Measurements from ENCODE around the gene FBL.
"Not testable (repeated sequence)": the region's sequence is repeated elsewhere in the genome, so short reads cannot be mapped to it uniquely, and the experiment has no call there.

Gene FBL

DNA sequence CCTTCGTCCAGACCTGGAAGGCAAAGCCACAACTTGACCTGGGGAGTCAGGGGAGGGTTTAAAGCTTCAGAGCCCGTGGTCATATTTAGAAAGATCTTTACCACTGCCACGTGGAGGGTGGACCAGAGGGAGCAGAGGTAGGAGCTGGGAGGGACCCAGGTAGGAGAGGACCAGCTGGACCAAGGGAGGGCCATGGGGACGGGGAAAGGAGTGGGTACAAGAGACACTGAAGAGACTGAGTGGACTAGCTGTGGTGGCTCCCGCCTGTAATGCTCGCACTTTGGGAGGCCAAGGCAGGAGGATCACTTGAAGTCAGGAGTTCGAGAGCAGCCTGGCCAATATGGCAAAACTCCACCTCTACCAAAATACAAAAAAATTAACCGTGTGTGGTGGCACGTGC, 38.5 kb upstream of the FBL start:
- H3K4me3 ChIP-seq (ENCODE audit: low read length); H3K9me3 ChIP-seq (replicated peaks; ENCODE audit: low read length); H3K9ac ChIP-seq (ENCODE audit: low read depth, low read length); H3K36me3 ChIP-seq (ENCODE audit: insufficient read depth, low read length); H3K4me2 ChIP-seq (ENCODE audit: low read length); H3K4me1 ChIP-seq (ENCODE audit: control insufficient read depth, insufficient read depth, low read length); H3K27me3 ChIP-seq (ENCODE audit: control insufficient read depth, insufficient read depth, low read length): not testable (repeated sequence)

DNA sequence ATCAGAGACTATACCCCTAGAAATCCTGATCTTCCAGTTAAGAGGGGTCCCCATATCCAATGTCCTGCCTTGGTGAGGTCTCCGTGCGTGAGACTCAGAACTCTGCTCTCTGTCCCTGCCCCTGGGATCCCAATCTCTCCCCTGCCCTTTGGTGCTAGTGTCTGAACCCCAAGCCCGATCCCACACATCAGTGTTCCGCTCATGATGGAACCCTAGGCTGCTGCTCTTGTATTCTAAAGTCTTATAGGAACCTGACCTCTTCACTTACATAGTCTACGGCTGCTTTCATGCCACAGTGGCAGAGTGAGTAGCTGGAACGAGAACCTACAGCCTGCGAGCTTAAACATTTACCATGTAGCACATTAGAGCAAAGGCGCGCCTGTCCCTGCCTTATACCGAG, 36.5 kb upstream of the FBL start:
- H3K27me3 ChIP-seq (ENCODE audit: control insufficient read depth, insufficient read depth, low read length); H3K4me2 ChIP-seq (ENCODE audit: low read length); H3K4me3 ChIP-seq (ENCODE audit: low read length); H3K9ac ChIP-seq (ENCODE audit: low read depth, low read length); H3K36me3 ChIP-seq (ENCODE audit: insufficient read depth, low read length); H3K9me3 ChIP-seq (replicated peaks; ENCODE audit: low read length); H3K4me1 ChIP-seq (ENCODE audit: control insufficient read depth, insufficient read depth, low read length): not testable (repeated sequence)

DNA sequence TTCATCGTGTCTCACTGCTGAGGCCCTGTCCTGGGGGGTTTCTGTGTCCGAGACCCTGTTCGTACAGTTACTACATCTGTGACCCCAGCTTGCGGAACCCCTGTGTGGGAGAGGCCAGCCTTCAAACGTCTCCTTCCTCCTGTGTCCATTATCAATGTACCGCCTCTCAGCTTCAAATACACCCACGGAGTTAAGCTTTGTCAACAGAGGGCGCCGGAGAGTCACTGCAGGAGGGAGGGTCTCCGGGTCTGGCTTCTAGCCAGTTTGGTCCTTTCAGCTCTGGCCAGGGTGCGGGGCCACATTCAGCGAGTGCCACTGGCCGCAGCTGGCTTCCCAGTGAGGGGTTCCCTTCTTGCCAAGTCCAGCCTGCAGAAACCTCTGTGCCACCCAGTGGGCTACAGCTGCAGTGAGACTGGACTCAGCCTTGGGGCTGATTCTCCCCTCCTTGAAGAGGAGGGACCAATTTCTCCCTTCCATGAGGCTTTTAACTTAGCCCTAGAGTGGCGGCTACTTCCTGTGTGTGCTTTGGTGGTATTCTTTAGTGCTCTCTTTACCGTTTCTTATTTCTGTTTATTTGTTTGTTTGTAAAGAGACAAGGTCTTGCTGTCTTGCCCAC, 35.4 kb upstream of the FBL start:
- not testable (repeated sequence) for H3K4me2 ChIP-seq (ENCODE audit: low read length); H3K36me3 ChIP-seq (ENCODE audit: insufficient read depth, low read length); H3K4me3 ChIP-seq (ENCODE audit: low read length); H3K9ac ChIP-seq (ENCODE audit: low read depth, low read length); H3K27me3 ChIP-seq (ENCODE audit: control insufficient read depth, insufficient read depth, low read length); H3K4me1 ChIP-seq (ENCODE audit: control insufficient read depth, insufficient read depth, low read length); H3K9me3 ChIP-seq (replicated peaks; ENCODE audit: low read length)

DNA sequence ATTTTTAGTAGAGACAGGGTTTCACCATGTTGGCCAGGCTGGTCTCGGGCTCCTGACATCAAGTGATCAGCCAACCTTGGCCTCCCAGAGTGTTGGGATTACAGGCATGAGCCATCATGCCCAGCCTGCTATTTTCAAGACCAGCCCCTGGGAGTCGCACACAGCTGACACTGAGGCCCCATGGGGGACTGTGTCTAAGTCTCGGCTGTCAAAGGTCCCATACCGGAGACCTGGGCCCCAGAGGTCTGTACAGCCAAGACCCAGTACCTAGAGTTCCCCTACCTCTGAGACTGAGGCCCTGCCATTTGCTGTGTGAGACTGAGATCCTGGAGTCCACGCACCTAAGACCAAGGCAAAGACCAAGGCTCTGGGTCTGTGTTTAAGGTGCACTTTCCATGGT, 34.1 kb upstream of the FBL start:
- not testable (repeated sequence) for H3K9ac ChIP-seq (ENCODE audit: low read depth, low read length); H3K4me1 ChIP-seq (ENCODE audit: control insufficient read depth, insufficient read depth, low read length); H3K36me3 ChIP-seq (ENCODE audit: insufficient read depth, low read length); H3K9me3 ChIP-seq (replicated peaks; ENCODE audit: low read length); H3K27me3 ChIP-seq (ENCODE audit: control insufficient read depth, insufficient read depth, low read length); H3K4me3 ChIP-seq (ENCODE audit: low read length); H3K4me2 ChIP-seq (ENCODE audit: low read length)

DNA sequence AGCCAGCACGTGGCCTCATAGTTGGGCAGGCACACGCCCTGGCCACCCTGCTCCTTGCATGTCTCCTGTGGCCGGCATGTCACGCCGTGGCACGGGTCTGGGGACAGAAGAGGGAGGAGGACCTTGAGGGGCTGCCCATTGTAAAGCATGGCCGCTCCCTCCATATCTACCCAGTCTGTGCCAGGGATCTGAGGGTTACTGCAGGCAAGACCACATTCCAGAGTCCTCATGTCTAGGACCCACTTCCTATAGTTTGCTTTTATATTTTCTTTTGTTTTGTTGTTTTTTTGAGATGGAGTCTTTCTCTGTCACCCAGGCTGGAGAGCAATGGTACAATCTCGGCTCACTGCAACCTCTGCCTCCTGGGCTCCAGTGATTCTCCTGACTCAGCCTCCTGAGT, 33.6 kb upstream of the FBL start:
- not testable (repeated sequence) for H3K4me1 ChIP-seq (ENCODE audit: control insufficient read depth, insufficient read depth, low read length); H3K4me3 ChIP-seq (ENCODE audit: low read length); H3K9me3 ChIP-seq (replicated peaks; ENCODE audit: low read length); H3K4me2 ChIP-seq (ENCODE audit: low read length); H3K36me3 ChIP-seq (ENCODE audit: insufficient read depth, low read length); H3K27me3 ChIP-seq (ENCODE audit: control insufficient read depth, insufficient read depth, low read length); H3K9ac ChIP-seq (ENCODE audit: low read depth, low read length)

DNA sequence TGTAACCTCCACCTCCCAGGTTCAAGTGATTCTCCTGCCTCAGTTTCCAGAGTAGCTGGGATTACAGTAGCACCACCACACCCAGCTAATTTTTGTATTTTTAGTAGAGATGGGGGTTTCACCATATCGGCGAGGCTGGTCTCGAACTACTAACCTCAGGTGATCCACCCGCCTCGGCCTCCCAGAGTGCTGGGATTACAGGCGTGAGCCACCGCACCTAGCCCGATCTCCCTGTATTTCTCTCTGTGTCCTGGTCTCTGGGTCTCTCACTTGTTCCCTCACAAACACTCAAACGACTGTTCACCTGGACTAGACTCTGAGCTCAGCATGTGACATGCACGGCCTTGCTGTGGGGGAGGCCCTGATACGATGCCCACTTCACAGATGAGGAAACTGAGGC, 32.7 kb upstream of the FBL start:
- H3K9me3 ChIP-seq (replicated peaks; ENCODE audit: low read length); H3K4me3 ChIP-seq (ENCODE audit: low read length); H3K9ac ChIP-seq (ENCODE audit: low read depth, low read length); H3K36me3 ChIP-seq (ENCODE audit: insufficient read depth, low read length); H3K4me2 ChIP-seq (ENCODE audit: low read length); H3K27me3 ChIP-seq (ENCODE audit: control insufficient read depth, insufficient read depth, low read length); H3K4me1 ChIP-seq (ENCODE audit: control insufficient read depth, insufficient read depth, low read length): not testable (repeated sequence)

DNA sequence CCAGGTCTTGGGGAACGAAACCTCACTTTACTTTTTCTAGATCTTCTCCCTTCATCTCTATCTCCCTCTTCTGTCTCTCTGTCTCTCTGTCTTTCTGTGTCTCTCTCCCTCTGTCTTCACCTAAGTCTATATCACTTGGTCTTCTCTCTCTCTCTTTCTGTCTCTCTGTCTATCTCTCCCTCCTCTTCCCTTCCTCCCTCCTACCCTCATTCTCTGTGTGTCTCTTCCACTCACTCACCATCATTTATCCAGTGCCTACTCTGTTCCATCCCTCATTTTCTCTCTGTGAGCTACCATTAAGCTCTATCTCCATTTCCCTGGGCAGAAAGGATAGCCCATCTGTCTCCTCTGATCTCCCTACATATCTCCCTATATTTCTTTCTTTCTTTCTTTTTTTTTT, 32.2 kb upstream of the FBL start:
- H3K9ac ChIP-seq (ENCODE audit: low read depth, low read length): no peak overlapping the region
- no peaks in the 10 kb centered on the region for H3K4me1 ChIP-seq (ENCODE audit: control insufficient read depth, insufficient read depth, low read length)
- no peaks in the 10 kb centered on the region for H3K27me3 ChIP-seq (ENCODE audit: control insufficient read depth, insufficient read depth, low read length)
- no peaks in the 10 kb centered on the region for H3K36me3 ChIP-seq (ENCODE audit: insufficient read depth, low read length)
- H3K4me3 ChIP-seq (ENCODE audit: low read length): no peak overlapping the region
- H3K4me2 ChIP-seq (ENCODE audit: low read length): no peak overlapping the region
- no peaks in the 10 kb centered on the region for H3K9me3 ChIP-seq (replicated peaks; ENCODE audit: low read length)

DNA sequence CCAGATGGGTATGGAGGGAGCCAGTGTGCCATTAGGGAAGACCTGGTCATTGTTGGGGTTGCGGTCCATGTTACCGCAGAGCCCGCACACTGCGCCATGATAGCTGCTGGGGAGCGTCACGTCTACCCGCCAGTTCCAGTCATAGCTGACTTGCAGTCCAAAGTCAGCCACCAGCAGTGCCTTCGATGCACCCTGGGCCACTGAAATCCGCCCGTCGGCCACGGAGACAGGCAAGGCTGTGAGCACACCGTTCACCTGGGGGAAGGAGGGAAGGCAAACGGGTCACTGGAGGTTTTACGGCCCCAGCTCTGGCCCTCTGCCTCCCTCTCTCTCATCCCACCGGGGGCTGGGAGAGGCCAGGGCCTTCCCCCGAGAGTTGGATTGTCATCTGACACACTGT, 31.8 kb upstream of the FBL start:
- H3K4me1 ChIP-seq (ENCODE audit: control insufficient read depth, insufficient read depth, low read length); H3K4me2 ChIP-seq (ENCODE audit: low read length); H3K9ac ChIP-seq (ENCODE audit: low read depth, low read length); H3K9me3 ChIP-seq (replicated peaks; ENCODE audit: low read length); H3K36me3 ChIP-seq (ENCODE audit: insufficient read depth, low read length); H3K27me3 ChIP-seq (ENCODE audit: control insufficient read depth, insufficient read depth, low read length); H3K4me3 ChIP-seq (ENCODE audit: low read length): not testable (repeated sequence)

DNA sequence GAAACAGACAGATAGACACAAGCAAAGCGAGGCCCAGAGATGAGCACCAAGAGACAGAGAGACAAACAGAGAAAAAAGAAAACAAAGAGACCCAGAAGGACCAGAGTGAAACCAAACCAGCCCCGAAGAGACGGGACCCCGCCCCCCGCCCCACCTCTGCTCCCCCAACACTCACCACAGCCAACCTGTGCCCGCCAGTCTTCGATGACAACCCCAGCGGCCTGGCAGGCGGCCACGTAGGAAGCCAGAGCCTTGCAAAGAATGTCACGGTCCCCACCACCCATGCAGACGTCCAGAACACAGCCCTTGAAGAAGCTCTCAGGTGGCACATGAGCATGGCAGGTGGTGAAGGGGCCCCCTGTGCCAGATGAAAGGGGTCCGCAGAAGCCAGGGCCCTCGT, 31.3 kb upstream of the FBL start:
- H3K9me3 ChIP-seq (replicated peaks; ENCODE audit: low read length); H3K9ac ChIP-seq (ENCODE audit: low read depth, low read length); H3K4me1 ChIP-seq (ENCODE audit: control insufficient read depth, insufficient read depth, low read length); H3K4me2 ChIP-seq (ENCODE audit: low read length); H3K27me3 ChIP-seq (ENCODE audit: control insufficient read depth, insufficient read depth, low read length); H3K36me3 ChIP-seq (ENCODE audit: insufficient read depth, low read length); H3K4me3 ChIP-seq (ENCODE audit: low read length): not testable (repeated sequence)

DNA sequence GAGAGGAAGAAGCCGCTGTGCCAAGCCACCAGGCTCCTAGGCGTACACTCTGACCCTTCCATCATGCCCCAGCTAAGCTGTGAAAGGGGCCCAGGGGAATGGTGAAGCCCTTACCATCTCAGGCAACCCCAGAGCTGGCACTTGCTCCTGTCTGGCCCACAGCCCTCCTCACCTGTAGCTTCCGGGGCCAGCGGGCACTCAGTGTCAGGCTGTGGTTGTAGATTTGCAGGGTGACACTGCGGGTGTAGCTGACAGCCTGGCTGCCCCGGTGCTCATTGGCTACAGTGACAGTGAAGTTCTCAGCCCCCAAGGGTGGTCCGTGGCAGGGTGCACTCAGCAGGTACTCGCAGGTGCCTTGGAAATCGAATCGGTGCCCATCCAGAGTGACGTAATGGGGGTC, 30.3 kb upstream of the FBL start:
- not testable (repeated sequence) for H3K4me3 ChIP-seq (ENCODE audit: low read length); H3K9ac ChIP-seq (ENCODE audit: low read depth, low read length); H3K36me3 ChIP-seq (ENCODE audit: insufficient read depth, low read length); H3K4me1 ChIP-seq (ENCODE audit: control insufficient read depth, insufficient read depth, low read length); H3K27me3 ChIP-seq (ENCODE audit: control insufficient read depth, insufficient read depth, low read length); H3K4me2 ChIP-seq (ENCODE audit: low read length); H3K9me3 ChIP-seq (replicated peaks; ENCODE audit: low read length)

DNA sequence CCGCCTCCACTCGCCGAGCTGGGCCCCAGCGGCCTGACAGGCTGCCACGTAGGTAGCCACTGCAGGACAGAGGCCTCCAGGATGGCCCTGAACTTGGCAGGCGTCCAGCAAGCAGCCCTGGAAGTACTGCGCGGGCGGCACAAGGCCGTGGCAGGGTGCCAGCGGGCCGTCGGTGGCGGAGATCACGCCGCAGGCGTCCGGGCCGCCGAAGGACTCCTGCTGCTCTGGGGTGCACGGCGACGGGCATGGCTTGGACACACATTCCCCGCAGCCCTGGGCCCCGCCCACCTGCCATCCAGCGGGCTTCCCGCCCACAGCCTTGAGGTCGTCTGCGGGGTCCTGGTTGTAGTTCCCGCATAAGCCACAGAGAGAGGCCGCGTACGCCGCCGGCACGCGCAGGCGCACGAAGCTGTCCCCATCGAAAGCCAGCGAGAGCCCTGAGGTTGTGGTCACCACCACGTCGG, 29.3 kb upstream of the FBL start:
- not testable (repeated sequence) for H3K27me3 ChIP-seq (ENCODE audit: control insufficient read depth, insufficient read depth, low read length); H3K9me3 ChIP-seq (replicated peaks; ENCODE audit: low read length); H3K36me3 ChIP-seq (ENCODE audit: insufficient read depth, low read length); H3K4me1 ChIP-seq (ENCODE audit: control insufficient read depth, insufficient read depth, low read length); H3K4me2 ChIP-seq (ENCODE audit: low read length); H3K4me3 ChIP-seq (ENCODE audit: low read length); H3K9ac ChIP-seq (ENCODE audit: low read depth, low read length)

DNA sequence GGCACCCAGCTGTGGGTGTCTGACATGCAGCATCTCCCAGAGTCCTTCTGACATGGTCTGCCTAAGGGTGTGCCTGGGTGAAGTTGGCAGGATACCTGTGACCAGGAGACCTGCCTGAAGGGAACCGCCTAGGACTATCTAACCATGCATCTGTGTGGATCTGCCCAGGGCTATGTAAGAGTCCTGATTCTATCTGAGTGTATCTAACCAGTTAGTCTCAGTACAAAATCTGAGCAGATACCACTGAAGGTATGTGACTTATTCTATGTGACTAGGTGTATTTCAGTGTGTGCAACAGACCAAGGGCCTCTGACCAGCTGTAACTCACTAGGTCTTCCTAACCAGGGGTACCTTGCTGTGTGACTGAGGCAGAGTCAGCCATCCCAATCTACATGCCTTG, 28.2 kb upstream of the FBL start:
- no peaks in the 10 kb centered on the region for H3K36me3 ChIP-seq (ENCODE audit: insufficient read depth, low read length)
- no peaks in the 10 kb centered on the region for H3K9me3 ChIP-seq (replicated peaks; ENCODE audit: low read length)
- no peaks in the 10 kb centered on the region for H3K27me3 ChIP-seq (ENCODE audit: control insufficient read depth, insufficient read depth, low read length)
- no peaks in the 10 kb centered on the region for H3K4me1 ChIP-seq (ENCODE audit: control insufficient read depth, insufficient read depth, low read length)
- no peak overlapping the region for H3K9ac ChIP-seq (ENCODE audit: low read depth, low read length)
- H3K4me3 ChIP-seq (ENCODE audit: low read length): no peak overlapping the region
- no peak overlapping the region for H3K4me2 ChIP-seq (ENCODE audit: low read length)

DNA sequence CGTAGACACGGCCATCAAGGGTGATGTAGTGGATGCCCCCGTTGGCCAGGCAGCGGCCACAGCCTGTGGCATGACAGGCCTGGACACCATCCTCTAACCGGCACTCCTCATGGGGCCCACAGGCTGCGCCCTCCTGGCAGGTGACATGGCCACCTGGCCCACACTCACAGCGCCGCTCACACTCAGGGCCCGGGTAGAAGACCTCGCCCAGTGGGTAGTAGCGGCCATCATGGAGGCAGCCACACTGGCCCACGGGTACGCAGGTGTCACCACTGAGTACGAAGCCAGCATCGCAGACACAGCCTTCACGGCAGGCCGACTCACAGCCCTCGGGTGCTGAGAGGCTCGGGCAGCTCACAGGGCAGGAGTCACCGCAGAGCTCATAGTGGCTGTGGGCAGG, 27.2 kb upstream of the FBL start:
- no peak overlapping the region for H3K4me3 ChIP-seq (ENCODE audit: low read length)
- H3K9me3 ChIP-seq (replicated peaks; ENCODE audit: low read length): no peaks in the 10 kb centered on the region
- no peak overlapping the region for H3K4me2 ChIP-seq (ENCODE audit: low read length)
- H3K4me1 ChIP-seq (ENCODE audit: control insufficient read depth, insufficient read depth, low read length): no peaks in the 10 kb centered on the region
- H3K9ac ChIP-seq (ENCODE audit: low read depth, low read length): no peak overlapping the region
- H3K27me3 ChIP-seq (ENCODE audit: control insufficient read depth, insufficient read depth, low read length): no peaks in the 10 kb centered on the region
- no peaks in the 10 kb centered on the region for H3K36me3 ChIP-seq (ENCODE audit: insufficient read depth, low read length)
